ENCODE measurements around the gene SLC9B1.
"Not testable (repeated sequence)": the region's sequence is repeated elsewhere in the genome, so short reads cannot be mapped to it uniquely, and the experiment has no call there.

Gene SLC9B1

GRCh38 chr4:102883278-102883677 is 136.2 kb downstream of the SLC9B1 start:
- no peak overlapping the region for H3K4me3 ChIP-seq (ENCODE audit: low read length)
- TF ChIP-seq CTCF (conservative IDR thresholded peaks at IDR 0.05; ENCODE audit: low read depth, low read length), result no peak
- DNase-seq (ENCODE audit: low read depth), result no peak

- H3K4me3 ChIP-seq (ENCODE audit: low read length), result no peak overlapping the region
- TF ChIP-seq CTCF (conservative IDR thresholded peaks at IDR 0.05; ENCODE audit: low read depth, low read length), result no peak
- DNase-seq (ENCODE audit: low read depth), result no peak
Measured at GRCh38 chr4:102881343-102881742, 138.2 kb downstream of the SLC9B1 start.

- TF ChIP-seq CTCF (conservative IDR thresholded peaks at IDR 0.05; ENCODE audit: low read depth, low read length), result no peak
- no peak for DNase-seq (ENCODE audit: low read depth)
- no peak overlapping the region for H3K4me3 ChIP-seq (ENCODE audit: low read length)
Measured at GRCh38 chr4:102878901-102879300, 140.6 kb downstream of the SLC9B1 start.

DNA sequence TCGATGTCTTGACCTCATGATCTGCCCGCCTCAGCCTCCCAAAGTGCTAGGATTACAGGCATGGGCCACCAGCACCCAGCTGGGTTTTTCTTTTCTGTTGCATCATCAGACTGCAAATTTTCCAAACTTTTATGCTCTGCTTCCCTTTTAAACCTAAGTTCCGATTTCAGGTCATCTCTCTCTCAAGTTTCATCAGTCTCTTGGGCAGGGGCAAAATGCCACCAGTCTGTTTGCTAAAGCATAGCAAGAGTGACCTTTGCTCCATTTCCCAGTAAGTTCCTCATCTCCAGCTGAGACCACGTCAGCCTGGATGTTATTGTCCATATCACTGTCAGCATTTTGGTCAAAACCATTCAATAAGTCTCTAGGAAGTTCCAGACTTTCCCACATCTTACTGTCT is 141.2 kb downstream of the SLC9B1 start:
- DNase-seq (ENCODE audit: low read depth); H3K4me3 ChIP-seq (ENCODE audit: low read length): not testable (repeated sequence)

DNA sequence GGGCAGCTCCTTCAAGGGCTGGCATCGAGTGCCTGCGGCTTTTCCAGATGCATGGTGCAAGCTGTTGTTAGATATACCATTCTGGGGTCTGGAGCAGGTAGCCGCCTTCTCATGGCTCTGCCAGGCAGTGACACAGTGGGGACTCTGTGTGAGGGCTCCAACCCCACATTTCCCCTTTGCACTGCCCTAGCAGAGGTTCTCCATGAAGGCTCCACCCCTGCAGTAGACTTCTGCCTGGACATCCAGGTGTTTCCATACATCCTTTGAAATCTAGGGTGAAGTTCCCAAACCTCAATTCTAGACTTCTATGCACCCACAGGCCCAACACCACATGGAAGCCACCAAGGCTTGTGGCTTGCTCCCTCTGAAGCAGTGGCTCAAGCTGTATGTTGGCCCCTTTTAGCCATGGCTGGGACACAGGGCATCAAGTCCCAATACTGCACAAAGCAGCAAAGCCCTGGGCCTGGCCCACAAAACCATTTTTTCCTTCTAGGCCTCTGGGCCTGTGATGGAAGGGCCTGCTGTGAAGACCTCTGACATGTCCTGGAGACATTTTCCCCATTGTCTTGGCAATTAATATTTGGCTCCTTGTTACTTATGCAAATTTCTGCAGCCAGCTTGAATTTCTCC is 141.9 kb downstream of the SLC9B1 start:
- not testable (repeated sequence) for H3K4me3 ChIP-seq (ENCODE audit: low read length); DNase-seq (ENCODE audit: low read depth)

DNA sequence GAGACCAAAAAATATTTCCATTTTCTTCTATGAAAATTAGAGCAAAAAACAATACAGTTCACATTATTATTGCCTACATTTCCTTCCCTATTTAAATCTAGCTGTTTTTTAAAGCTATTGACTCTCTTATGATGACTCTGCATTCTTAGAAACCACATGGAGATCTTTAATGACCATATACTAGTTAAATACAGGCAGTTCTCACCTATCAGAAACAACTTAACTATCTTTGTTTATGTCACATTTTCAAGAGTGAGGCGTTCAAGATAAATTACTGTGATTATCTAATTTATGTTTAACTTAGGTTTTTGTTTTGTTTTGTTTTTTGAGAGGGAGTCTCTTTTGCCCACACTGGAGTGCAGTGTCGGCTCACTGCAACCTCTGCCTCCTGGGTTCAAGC is 147.7 kb downstream of the SLC9B1 start:
- TF ChIP-seq CTCF (conservative IDR thresholded peaks at IDR 0.05; ENCODE audit: low read depth, low read length), result no peak
- H3K4me3 ChIP-seq (ENCODE audit: low read length), result no peak overlapping the region
- DNase-seq (ENCODE audit: low read depth), result no peak

DNA sequence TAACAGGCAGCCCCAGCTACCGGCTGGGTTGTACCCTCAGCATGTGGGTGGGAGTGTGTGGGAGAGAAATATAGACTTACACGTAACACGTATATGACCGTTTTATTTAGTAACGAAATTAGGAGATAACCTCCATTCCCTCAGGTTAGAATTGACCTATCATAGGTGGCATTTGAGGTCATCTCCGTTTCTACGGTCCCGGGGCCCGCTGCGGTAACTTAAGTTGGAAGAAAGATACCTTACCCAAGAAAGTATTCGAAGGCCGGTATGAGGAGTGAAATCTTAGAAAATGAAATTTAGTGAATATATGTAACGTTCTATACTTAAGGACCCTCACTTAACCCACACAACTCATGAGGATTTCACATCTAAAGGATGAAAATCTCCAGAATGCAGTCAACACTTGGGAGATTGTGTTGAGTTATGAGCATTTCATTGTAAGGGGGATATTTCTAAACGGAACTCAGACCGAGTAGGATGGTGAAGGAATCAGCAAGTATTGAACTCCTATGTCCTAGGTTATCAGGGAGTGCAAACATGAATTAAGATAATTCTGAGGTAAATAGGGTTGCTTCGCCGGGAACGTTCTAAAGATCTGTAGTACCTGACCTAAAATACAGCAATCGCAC is 149.8 kb downstream of the SLC9B1 start:
- peak overlapping the region; percentile 86 for H3K4me3 ChIP-seq (ENCODE audit: low read length)
- DNase-seq (ENCODE audit: low read depth), result peak; percentile 19
- no peak for TF ChIP-seq CTCF (conservative IDR thresholded peaks at IDR 0.05; ENCODE audit: low read depth, low read length)

DNA sequence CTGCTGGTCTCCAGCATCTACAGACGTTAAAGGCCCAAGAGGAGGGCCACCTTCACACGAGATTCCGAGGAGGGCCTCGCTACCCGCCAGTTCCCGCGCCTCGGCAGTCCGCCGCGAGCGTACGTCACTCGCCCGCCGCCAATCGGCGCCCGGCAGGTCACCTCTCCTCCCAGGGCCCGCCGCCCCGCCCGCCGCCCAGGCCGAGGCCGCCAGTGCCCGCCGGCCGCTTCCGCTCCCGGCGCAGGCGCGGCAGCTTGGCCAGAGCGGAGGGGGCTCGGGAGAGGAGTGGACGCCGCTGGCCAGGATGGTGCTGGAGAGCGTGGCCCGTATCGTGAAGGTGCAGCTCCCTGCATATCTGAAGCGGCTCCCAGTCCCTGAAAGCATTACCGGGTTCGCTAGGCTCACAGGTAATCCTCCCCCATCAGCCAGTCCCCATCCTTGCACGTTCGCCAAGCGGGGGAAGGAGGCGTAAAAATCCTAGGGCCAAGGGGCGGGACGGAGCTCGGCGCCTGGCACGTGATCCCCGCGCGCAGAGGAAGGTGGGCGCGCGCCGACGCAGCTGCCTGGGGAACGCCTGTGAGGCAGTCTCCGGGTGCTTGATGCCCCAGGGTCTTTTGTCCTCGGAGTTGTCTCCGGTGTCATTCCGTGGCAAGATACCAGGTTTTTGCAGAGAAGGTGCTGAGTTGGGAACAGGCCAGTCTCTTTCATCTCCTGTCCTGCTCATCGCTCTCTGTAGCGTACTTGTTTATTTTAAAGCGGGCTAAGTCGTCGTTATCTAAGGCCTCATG is 150.5 kb downstream of the SLC9B1 start, which contains the start of gene CISD2:
Gene CISD2 (plus strand): TSS at position 212 of the 788 bp plus-strand sequence. CDS start 93 bp downstream, at position 305.
- peak; percentile 70 for DNase-seq (ENCODE audit: low read depth)
- no peak for TF ChIP-seq CTCF (conservative IDR thresholded peaks at IDR 0.05; ENCODE audit: low read depth, low read length)
- peak within 1 kb of the TSS; percentile 86 for H3K4me3 ChIP-seq (ENCODE audit: low read length)
